Liver (tissue), 9 donors: Measurements from ENCODE around the gene THRB. TPM values are rescaled to one million over a fixed set of nuclear protein-coding genes. Genes with fewer than 3 reads are reported as not detected.
A peak's percentile ranks its signal among the peaks of the same experiment; 100 is the strongest.
"Not testable (repeated sequence)": the region's sequence is repeated elsewhere in the genome, so short reads cannot be mapped to it uniquely, and the experiment has no call there.

Source experiments
- DNase-seq: peaks from one replicate; pipeline ENCODE4 v3.0.0-alpha.2; 2017; ENCODE audit warnings: low spot score
- H3K27ac ChIP-seq, 2 donors: one replicate each; pipeline ENCODE4 v1.7.0; 2013; ENCODE audit warnings: inconsistent platforms in 2 of 2, low read length in 2 of 2, control low read depth in 1 of 2, low read depth in 1 of 2, mild to moderate bottlenecking in 1 of 2
- H3K27me3 ChIP-seq, 4 donors: one replicate each; pipeline versions ENCODE4 v1.6.1 to v1.7.0; 2013; ENCODE audit warnings: low read length in 3 of 4, inconsistent platforms in 1 of 4, mild to moderate bottlenecking in 1 of 4, moderate library complexity in 1 of 4; ENCODE audit not compliant: control insufficient read depth in 4 of 4, insufficient read depth in 4 of 4
- H3K36me3 ChIP-seq, 4 donors: one replicate each; pipeline versions ENCODE4 v1.6.1 to v1.7.0; 2013; ENCODE audit warnings: low read length in 3 of 4, mild to moderate bottlenecking in 3 of 4, low read depth in 1 of 4, moderate library complexity in 1 of 4; ENCODE audit not compliant: control insufficient read depth in 4 of 4, insufficient read depth in 3 of 4
- H3K4me1 ChIP-seq, 4 donors: one replicate each; pipeline versions ENCODE4 v1.6.1 to v1.7.0; 2013; ENCODE audit warnings: low read length in 3 of 4, mild to moderate bottlenecking in 3 of 4, moderate library complexity in 1 of 4; ENCODE audit not compliant: control insufficient read depth in 4 of 4, insufficient read depth in 4 of 4
- H3K4me3 ChIP-seq, 3 donors: one replicate each; pipeline versions ENCODE4 v1.6.1 to v1.7.0; 2013; ENCODE audit warnings: low read length in 3 of 3, control low read depth in 1 of 3, low read depth in 1 of 3, mild to moderate bottlenecking in 1 of 3
- H3K9ac ChIP-seq, 2 donors: one replicate each; pipeline ENCODE4 v1.7.0; 2013; ENCODE audit warnings: low read length in 2 of 2, mild to moderate bottlenecking in 2 of 2, moderate library complexity in 2 of 2, control low read depth in 1 of 2, low read depth in 1 of 2
- H3K9me3 ChIP-seq, 4 donors: one replicate each; pipeline versions ENCODE4 v1.6.1 to v1.7.0; 2013; ENCODE audit warnings: low read length in 3 of 4; ENCODE audit not compliant: control insufficient read depth in 4 of 4
- ATF3 ChIP-seq: IDR thresholded peaks from 2 replicates; pipeline ENCODE4 v1.6.1; 2016; ENCODE audit warnings: antibody characterized with exemption
- EGR1 ChIP-seq, 2 donors: IDR thresholded peaks; 2 replicates each; pipeline ENCODE4 v1.6.1; 2016 to 2018; ENCODE audit warnings: antibody characterized with exemption in 2 of 2, low read depth in 2 of 2
- FOXA1 ChIP-seq: IDR thresholded peaks from 2 replicates; pipeline ENCODE4 v1.6.1; 2016; ENCODE audit warnings: antibody characterized with exemption
- FOXA2 ChIP-seq: IDR thresholded peaks from 2 replicates; pipeline ENCODE4 v1.6.1; 2016; ENCODE audit warnings: antibody characterized with exemption
- HNF4A ChIP-seq, 2 donors: conservative IDR thresholded peaks; 2 replicates each; pipeline ENCODE4 v1.6.1; 2016; ENCODE audit warnings: antibody characterized with exemption in 2 of 2, mild to moderate bottlenecking in 2 of 2
- NR2F2 ChIP-seq: IDR thresholded peaks from 2 replicates; pipeline ENCODE4 v1.6.1; 2016; ENCODE audit warnings: antibody characterized with exemption
- RAD21 ChIP-seq, 2 donors: IDR thresholded peaks; 2 replicates each; pipeline ENCODE4 v1.6.1; 2016; ENCODE audit warnings: antibody characterized with exemption in 2 of 2, mild to moderate bottlenecking in 2 of 2
- REST ChIP-seq: IDR thresholded peaks from 2 replicates; pipeline ENCODE4 v1.6.1; 2016; ENCODE audit warnings: antibody characterized with exemption, mild to moderate bottlenecking
- RXRA ChIP-seq, 2 donors: IDR thresholded peaks; 2 replicates each; pipeline ENCODE4 v1.6.1; 2017 to 2018; ENCODE audit warnings: antibody characterized with exemption in 2 of 2, mild to moderate bottlenecking in 1 of 2
- SP1 ChIP-seq: IDR thresholded peaks from 2 replicates; pipeline ENCODE4 v1.6.1; 2018; ENCODE audit warnings: antibody characterized with exemption, mild to moderate bottlenecking
- TAF1 ChIP-seq: conservative IDR thresholded peaks from 2 replicates; pipeline ENCODE4 v1.6.1; 2016; ENCODE audit warnings: antibody characterized with exemption, mild to moderate bottlenecking
- YY1 ChIP-seq: IDR thresholded peaks from 2 replicates; pipeline ENCODE4 v1.6.1; 2016; ENCODE audit warnings: antibody characterized with exemption, mild to moderate bottlenecking
- WGBS: extraction: QIAGEN DNeasy Blood & Tissue Kit; methylation state at CpG from one replicate; pipeline ENCODE4 v1.1.7; 2013; 5-methylcytosine and 5-hydroxymethylcytosine counted together
- polyA plus RNA-seq, 2 donors: library from polyadenylated mRNA; stranded (reverse) in 1 of 2; unstranded in 1 of 2; fragments of 200-250 nt in 1 of 2; fragments of >200 nt in 1 of 2; fragmentation: Nextera tagmentation in 1 of 2; extraction: Ambion mirVana in 1 of 2; gene quantifications; one replicate each; pipeline versions ENCODE4 v1.2.1 to v1.2.3, GENCODE V29; 2013 to 2015
- total RNA-seq, 2 donors: library from RNA; depleted of rRNA; stranded (reverse); fragments of >200 nt; gene quantifications; one replicate each; pipeline ENCODE4 v1.2.3, GENCODE V29; 2014
- TF ChIP-seq, protein P1 (sequence below): IDR thresholded peaks from 2 replicates; pipeline ENCODE4 v1.6.1; 2016; ENCODE audit warnings: antibody characterized with exemption
- TF ChIP-seq, protein P2 (sequence below): IDR thresholded peaks from 2 replicates; pipeline ENCODE4 v1.6.1; 2016; ENCODE audit warnings: antibody characterized with exemption
- TF ChIP-seq, protein P3 (sequence below): fragments of 150-350 bp; IDR thresholded peaks from 2 replicates; pipeline ENCODE4 v1.5.1; 2017; ENCODE audit warnings: improper control_type of control experiment, low read depth, low read length; ENCODE audit not compliant: missing input control
- donor health status: healthy.
- donor health status: healthy.
- donor health status: healthy.
- donor health status: healthy.
- donor health status: healthy.

THRB gene
- total and polyA plus RNA-seq, 4 donors, result 5.9 to 23.9 (median 9.3) TPM

DNA sequence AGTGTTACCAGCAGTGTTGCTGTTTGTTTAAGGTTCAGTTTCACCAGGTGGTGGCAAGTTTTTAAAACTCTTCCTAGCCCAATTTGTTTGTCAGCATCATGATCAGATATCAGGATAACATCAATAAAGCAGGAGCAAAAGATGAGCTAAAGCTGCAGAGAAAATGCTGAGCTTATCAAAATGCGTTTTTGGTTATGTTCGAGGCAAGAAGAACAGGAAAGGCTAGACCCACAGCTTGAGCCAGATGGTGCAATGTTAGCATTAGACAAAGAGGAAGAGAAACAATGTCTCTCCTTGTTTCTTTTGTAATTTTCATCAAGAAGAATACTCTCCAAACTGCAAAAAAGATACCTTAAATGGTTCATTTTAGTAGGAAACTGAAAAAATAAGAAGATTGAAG, 66.2 kb downstream of the THRB start:
- H3K27me3 ChIP-seq, result no peaks in the 10 kb centered on the region
- H3K4me3 ChIP-seq, result no peak overlapping the region
- H3K9ac ChIP-seq, result no peak overlapping the region
- no peaks in the 10 kb centered on the region for H3K9me3 ChIP-seq
- H3K36me3 ChIP-seq, result no peaks in the 10 kb centered on the region
- H3K4me1 ChIP-seq, result peaks cover 0 to 7% (median 3%) of the 10 kb centered on the region in 4 donors
- H3K27ac ChIP-seq, result no peak overlapping the region
- DNase-seq, result no peak
- 26% methylated on average over 2 of the region's 2 CpGs for WGBS
- TF ChIP-seq EGR1 (IDR thresholded peaks at IDR 0.05; ENCODE audit: low read depth in 2 of 2) (no peak), FOXA1 (no peak), TAF1 (no peak), RAD21 (IDR thresholded peaks at IDR 0.05) (peak in 1 of 2 donors; percentile 3), NR2F2 (no peak), REST (no peak), FOXA2 (no peak), ATF3 (no peak)
- TF ChIP-seq, protein P1, sequence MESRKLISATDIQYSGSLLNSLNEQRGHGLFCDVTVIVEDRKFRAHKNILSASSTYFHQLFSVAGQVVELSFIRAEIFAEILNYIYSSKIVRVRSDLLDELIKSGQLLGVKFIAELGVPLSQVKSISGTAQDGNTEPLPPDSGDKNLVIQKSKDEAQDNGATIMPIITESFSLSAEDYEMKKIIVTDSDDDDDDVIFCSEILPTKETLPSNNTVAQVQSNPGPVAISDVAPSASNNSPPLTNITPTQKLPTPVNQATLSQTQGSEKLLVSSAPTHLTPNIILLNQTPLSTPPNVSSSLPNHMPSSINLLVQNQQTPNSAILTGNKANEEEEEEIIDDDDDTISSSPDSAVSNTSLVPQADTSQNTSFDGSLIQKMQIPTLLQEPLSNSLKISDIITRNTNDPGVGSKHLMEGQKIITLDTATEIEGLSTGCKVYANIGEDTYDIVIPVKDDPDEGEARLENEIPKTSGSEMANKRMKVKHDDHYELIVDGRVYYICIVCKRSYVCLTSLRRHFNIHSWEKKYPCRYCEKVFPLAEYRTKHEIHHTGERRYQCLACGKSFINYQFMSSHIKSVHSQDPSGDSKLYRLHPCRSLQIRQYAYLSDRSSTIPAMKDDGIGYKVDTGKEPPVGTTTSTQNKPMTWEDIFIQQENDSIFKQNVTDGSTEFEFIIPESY, result no peak

- WGBS, result 93% methylated on average over 2 of the region's 2 CpGs
- H3K9ac ChIP-seq, result no peak overlapping the region
- H3K27ac ChIP-seq, result no peak overlapping the region
- no peaks in the 10 kb centered on the region for H3K9me3 ChIP-seq
- no peak for DNase-seq
- no peak overlapping the region for H3K4me3 ChIP-seq
- H3K27me3 ChIP-seq, result no peaks in the 10 kb centered on the region
- TF ChIP-seq FOXA1, result no peak
- no peak for TF ChIP-seq SP1
- no peak for TF ChIP-seq YY1
- TF ChIP-seq RXRA (IDR thresholded peaks at IDR 0.05), result no peak
- TF ChIP-seq, protein P1, result no peak
- TF ChIP-seq, protein P2, sequence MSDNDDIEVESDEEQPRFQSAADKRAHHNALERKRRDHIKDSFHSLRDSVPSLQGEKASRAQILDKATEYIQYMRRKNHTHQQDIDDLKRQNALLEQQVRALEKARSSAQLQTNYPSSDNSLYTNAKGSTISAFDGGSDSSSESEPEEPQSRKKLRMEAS, result no peak
- no peak for TF ChIP-seq NR2F2
- TF ChIP-seq ATF3, result no peak
- TF ChIP-seq HNF4A (conservative IDR thresholded peaks at IDR 0.05), result no peak
- TF ChIP-seq TAF1, result no peak
- TF ChIP-seq EGR1 (IDR thresholded peaks at IDR 0.05; ENCODE audit: low read depth in 2 of 2), result no peak
- TF ChIP-seq, protein P3, sequence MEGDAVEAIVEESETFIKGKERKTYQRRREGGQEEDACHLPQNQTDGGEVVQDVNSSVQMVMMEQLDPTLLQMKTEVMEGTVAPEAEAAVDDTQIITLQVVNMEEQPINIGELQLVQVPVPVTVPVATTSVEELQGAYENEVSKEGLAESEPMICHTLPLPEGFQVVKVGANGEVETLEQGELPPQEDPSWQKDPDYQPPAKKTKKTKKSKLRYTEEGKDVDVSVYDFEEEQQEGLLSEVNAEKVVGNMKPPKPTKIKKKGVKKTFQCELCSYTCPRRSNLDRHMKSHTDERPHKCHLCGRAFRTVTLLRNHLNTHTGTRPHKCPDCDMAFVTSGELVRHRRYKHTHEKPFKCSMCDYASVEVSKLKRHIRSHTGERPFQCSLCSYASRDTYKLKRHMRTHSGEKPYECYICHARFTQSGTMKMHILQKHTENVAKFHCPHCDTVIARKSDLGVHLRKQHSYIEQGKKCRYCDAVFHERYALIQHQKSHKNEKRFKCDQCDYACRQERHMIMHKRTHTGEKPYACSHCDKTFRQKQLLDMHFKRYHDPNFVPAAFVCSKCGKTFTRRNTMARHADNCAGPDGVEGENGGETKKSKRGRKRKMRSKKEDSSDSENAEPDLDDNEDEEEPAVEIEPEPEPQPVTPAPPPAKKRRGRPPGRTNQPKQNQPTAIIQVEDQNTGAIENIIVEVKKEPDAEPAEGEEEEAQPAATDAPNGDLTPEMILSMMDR, result no peak
- H3K36me3 ChIP-seq, result no peaks in the 10 kb centered on the region
- peaks cover 0 to 4% (median under 1%) of the 10 kb centered on the region in 4 donors for H3K4me1 ChIP-seq
Observed at GRCh38 chr3:24426896-24427295, 67.8 kb downstream of the THRB start.

DNA sequence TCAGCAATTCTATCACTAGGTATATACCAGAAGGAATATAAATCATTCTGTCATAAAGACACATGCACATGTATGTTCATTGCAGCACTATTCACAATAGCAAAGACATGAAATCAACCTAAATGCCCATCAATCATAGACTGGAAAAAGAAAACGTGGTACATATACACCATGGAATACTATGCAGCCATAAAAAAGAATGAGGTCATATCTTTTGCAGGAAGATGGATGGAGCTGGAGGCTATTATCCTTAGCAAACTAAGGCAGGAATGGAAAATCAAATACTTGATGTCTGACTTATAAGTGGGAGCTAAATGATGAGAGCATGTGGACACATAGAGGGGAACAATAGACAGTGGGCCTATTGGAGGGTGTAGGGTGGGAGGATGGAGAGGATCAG, 73.8 kb downstream of the THRB start:
- 90% methylated on average over 1 of the region's 1 CpG for WGBS
- H3K9ac ChIP-seq, H3K27ac ChIP-seq, H3K36me3 ChIP-seq, H3K9me3 ChIP-seq, H3K27me3 ChIP-seq, DNase-seq, H3K4me3 ChIP-seq: not testable (repeated sequence)
- peaks cover 4 to 32% (median 17%) of the 10 kb centered on the region in 4 donors for H3K4me1 ChIP-seq
